Colonic mucosa (tissue), 4 donors: ENCODE results near the gene PIEZO2. TPM values are rescaled to one million over a fixed set of nuclear protein-coding genes. Genes with fewer than 3 reads are reported as not detected.
A peak's percentile ranks its signal among the peaks of the same experiment; 100 is the strongest.

Source experiments
- DNase-seq: peaks from one replicate; pipeline ENCODE4 v3.0.0-alpha.2; 2020
- H3K27ac ChIP-seq: fragments of 200-600 bp; one replicate; pipeline ENCODE4 v1.8.0; 2021
- H3K27me3 ChIP-seq: fragments of 200-600 bp; one replicate; pipeline ENCODE4 v1.8.0; 2021
- H3K36me3 ChIP-seq: fragments of 200-600 bp; one replicate; pipeline ENCODE4 v1.8.0; 2021
- H3K4me1 ChIP-seq: fragments of 200-600 bp; one replicate; pipeline ENCODE4 v1.8.0; 2021; ENCODE audit warnings: mild to moderate bottlenecking
- H3K4me3 ChIP-seq: fragments of 200-600 bp; one replicate; pipeline ENCODE4 v1.8.0; 2021
- H3K9ac ChIP-seq, 2 donors: one replicate each; pipeline ENCODE4 v1.7.0; 2013; ENCODE audit warnings: control low read depth in 2 of 2, low read depth in 2 of 2, low read length in 2 of 2
- H3K9me3 ChIP-seq: fragments of 200-600 bp; one replicate; pipeline ENCODE4 v1.8.0; 2021
- intact Hi-C: fragments of 100-400 bp; cut with DNase I; formaldehyde crosslinking; loops from one replicate; pipeline ENCODE4 v1.14.1; 2022
- total RNA-seq, 2 donors: library from RNA; stranded (reverse); fragmentation: NEBNext Ultra II Directional in 1 of 2; extraction: Animal tissue kit (Norgen Biotek cat#: 25700) in 1 of 2; gene quantifications; one replicate each; pipeline ENCODE4 v1.2.1, GENCODE V29; 2021
- TF ChIP-seq, protein P1 (sequence below): fragments of 200-600 bp; IDR thresholded peaks from one replicate; pipeline ENCODE4 v1.8.0; 2022; ENCODE audit warnings: antibody characterized with exemption, mild to moderate bottlenecking
- donor health status: healthy.
- donor health status: DM: no; HTN: no; CAD: no.
- donor health status: DM: no; HTN: no; CAD: no.

The PIEZO2 gene
- total RNA-seq, 2 donors from 2014 or later, result 0.79 to 4.0 TPM

GRCh38 chr18:11037533-11038240 lies 111.7 kb downstream of the PIEZO2 start:
- intact Hi-C loops, result no loop called here

DNA sequence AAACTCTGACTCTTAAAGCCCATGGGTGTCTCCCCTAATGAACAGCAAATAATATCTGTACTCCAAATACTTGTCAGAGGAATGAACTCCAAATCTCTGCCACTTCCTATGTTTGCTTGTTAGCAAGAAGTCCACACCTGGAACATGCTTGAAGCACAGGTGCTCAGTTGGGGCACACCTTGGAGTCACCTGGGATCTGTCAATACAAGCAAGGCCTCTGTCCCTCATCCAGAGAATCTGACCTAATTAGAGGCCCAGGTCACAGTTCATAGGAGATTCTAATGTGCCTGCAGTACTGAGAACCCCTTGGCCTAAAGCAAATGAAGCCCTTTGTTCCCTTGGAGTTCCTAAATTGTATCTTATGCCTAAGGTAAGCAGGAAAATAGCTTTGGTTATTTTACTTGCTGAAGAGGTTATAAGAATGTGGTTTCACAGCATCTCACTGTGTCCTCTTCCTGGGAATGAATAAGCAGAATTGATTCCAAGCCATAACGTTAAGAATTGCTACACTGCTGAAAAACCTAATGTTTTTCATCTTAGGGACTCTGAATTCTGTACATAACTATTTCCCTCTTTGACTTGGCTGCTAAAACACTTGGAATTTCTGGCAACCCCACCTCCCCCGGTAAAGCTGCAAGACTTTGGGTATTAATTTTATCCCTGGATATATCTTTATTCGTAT lies 113.4 kb downstream of the PIEZO2 start:
- intact Hi-C loops, result no loop called here
- TF ChIP-seq, protein P1, sequence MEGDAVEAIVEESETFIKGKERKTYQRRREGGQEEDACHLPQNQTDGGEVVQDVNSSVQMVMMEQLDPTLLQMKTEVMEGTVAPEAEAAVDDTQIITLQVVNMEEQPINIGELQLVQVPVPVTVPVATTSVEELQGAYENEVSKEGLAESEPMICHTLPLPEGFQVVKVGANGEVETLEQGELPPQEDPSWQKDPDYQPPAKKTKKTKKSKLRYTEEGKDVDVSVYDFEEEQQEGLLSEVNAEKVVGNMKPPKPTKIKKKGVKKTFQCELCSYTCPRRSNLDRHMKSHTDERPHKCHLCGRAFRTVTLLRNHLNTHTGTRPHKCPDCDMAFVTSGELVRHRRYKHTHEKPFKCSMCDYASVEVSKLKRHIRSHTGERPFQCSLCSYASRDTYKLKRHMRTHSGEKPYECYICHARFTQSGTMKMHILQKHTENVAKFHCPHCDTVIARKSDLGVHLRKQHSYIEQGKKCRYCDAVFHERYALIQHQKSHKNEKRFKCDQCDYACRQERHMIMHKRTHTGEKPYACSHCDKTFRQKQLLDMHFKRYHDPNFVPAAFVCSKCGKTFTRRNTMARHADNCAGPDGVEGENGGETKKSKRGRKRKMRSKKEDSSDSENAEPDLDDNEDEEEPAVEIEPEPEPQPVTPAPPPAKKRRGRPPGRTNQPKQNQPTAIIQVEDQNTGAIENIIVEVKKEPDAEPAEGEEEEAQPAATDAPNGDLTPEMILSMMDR, result no peak
- no peaks in the 10 kb centered on the region for H3K4me1 ChIP-seq
- H3K27ac ChIP-seq, result no peak overlapping the region
- no peaks in the 10 kb centered on the region for H3K9me3 ChIP-seq
- DNase-seq, result peak; percentile 27
- no peak overlapping the region for H3K9ac ChIP-seq
- H3K27me3 ChIP-seq, result no peaks in the 10 kb centered on the region
- H3K4me3 ChIP-seq, result no peak overlapping the region
- no peaks in the 10 kb centered on the region for H3K36me3 ChIP-seq

More at GRCh38 chr18:11037533-11038240, 111.7 kb downstream of the PIEZO2 start:
- no peak for DNase-seq
- Histone ChIP-seq H3K4me3 (no peak overlapping the region), H3K36me3 (no peaks in the 10 kb centered on the region), H3K4me1 (no peaks in the 10 kb centered on the region), H3K27ac (peak overlapping the region; percentile 28), H3K27me3 (no peaks in the 10 kb centered on the region), H3K9me3 (no peaks in the 10 kb centered on the region), H3K9ac (no peak overlapping the region)
- TF ChIP-seq, protein P1, result no peak

DNA sequence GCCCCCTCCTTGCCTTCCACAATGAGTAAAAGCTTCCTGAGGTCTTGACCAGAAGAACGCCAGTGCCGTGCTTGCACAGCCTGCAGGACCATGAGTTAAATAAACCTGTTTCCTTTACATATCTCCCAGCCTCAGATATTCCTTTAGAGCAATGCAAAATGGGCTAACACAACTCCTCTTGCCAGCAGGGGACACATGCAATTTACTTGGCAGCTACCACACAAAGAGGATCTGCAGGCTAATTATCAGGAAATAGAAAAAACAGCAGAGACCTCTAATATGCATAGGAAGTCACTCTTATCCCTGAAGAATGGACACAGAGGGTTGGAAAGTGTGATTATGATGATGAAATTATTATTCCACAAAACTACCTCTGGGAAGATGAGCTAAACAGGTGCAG lies 114.0 kb downstream of the PIEZO2 start:
- TF ChIP-seq, protein P1, result no peak
- no peaks in the 10 kb centered on the region for H3K9me3 ChIP-seq
- intact Hi-C loops, result no loop called here
- DNase-seq, result no peak
- H3K27ac ChIP-seq, result no peak overlapping the region
- no peaks in the 10 kb centered on the region for H3K4me1 ChIP-seq
- H3K4me3 ChIP-seq, result no peak overlapping the region
- no peaks in the 10 kb centered on the region for H3K36me3 ChIP-seq
- H3K27me3 ChIP-seq, result no peaks in the 10 kb centered on the region
- H3K9ac ChIP-seq, result no peak overlapping the region

DNA sequence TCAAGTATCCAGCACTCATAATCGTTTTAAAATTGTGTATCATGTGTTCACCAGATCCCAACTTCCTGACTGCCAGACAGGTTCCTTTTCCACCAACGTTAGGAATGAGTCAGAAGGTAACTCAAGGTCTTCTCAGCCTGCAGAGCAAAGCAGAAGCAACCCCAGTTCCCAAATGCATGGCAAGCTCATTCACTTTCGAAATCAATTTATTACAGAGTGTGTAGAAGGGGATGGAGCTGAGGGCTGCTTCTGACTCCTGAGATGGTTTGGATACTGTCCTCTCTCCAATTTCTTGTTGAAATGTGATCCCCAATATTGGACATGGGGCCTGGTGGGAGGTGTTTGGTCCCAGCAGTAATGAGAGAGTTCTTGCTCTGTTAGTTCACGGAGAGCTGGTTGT lies 114.5 kb downstream of the PIEZO2 start:
- H3K9me3 ChIP-seq, result no peaks in the 10 kb centered on the region
- H3K27ac ChIP-seq, result no peak overlapping the region
- intact Hi-C loops, result no loop called here
- H3K4me1 ChIP-seq, result no peaks in the 10 kb centered on the region
- TF ChIP-seq, protein P1, result no peak
- H3K4me3 ChIP-seq, result no peak overlapping the region
- no peak overlapping the region for H3K9ac ChIP-seq
- no peaks in the 10 kb centered on the region for H3K36me3 ChIP-seq
- no peak for DNase-seq
- no peaks in the 10 kb centered on the region for H3K27me3 ChIP-seq

DNA sequence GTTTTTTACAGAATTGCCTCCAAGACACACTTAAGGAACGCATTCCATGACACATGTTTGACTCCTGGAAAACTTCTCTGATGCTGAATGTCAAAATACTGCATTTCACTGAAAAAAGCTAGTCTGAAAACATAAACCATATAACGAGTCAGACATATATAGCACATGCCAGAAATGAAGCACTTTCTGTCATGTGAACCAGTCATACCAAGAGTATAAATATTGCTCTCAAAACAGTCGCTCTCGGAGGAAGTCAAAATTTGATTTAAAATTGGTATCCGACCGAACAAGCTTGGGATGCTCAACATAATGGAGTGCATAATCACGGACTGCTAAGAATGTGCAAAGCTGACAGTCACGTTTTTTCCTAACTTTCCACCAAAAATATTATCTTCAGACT lies 115.9 kb downstream of the PIEZO2 start:
- Histone ChIP-seq H3K4me3 (no peak overlapping the region), H3K27me3 (no peaks in the 10 kb centered on the region), H3K9me3 (no peaks in the 10 kb centered on the region), H3K9ac (no peak overlapping the region), H3K36me3 (no peaks in the 10 kb centered on the region), H3K27ac (no peak overlapping the region), H3K4me1 (no peaks in the 10 kb centered on the region)
- TF ChIP-seq, protein P1, result no peak
- intact Hi-C loops, result no loop called here
- no peak for DNase-seq
